Daoy (cell line): ENCODE measurements around the gene KRTAP20-4. TPM values are rescaled to one million over a fixed set of nuclear protein-coding genes. Genes with fewer than 3 reads are reported as not detected.

Experiments used
- DNase-seq: peaks from one replicate; pipeline ENCODE4 v3.0.0-alpha.2; 2015; ENCODE audit warnings: low read depth
- total RNA-seq: library from RNA; depleted of rRNA; stranded (reverse); fragments of >200 nt; shearing (Covaris generic); gene quantifications from 2 replicates; pipeline ENCODE4 v1.2.3, GENCODE V29; 2014; rRNA removed

KRTAP20-4 gene
- total RNA-seq, 1 experiment from 2014 or later = not detected

GRCh38 chr21:30652891-30653290 lies 32.5 kb downstream of the KRTAP20-4 start:
- no peak for DNase-seq

GRCh38 chr21:30668776-30669175 lies 48.3 kb downstream of the KRTAP20-4 start:
- DNase-seq = no peak

Other genes starting within 250 kb of the KRTAP20-4 start
- gene KRTAP13-2, start 248.4 kb upstream of the KRTAP20-4 start, total RNA-seq = not detected in 2 replicates
- not detected in 2 replicates for gene KRTAP13-1, start 224.6 kb upstream of the KRTAP20-4 start, total RNA-seq
- not detected in 2 replicates for gene KRTAP13-3, start 194.7 kb upstream of the KRTAP20-4 start, total RNA-seq
- not detected in 2 replicates for gene KRTAP13-4, start 190.4 kb upstream of the KRTAP20-4 start, total RNA-seq
- not detected in 2 replicates for gene KRTAP15-1, start 180.4 kb upstream of the KRTAP20-4 start, total RNA-seq
- not detected in 2 replicates for gene KRTAP19-1, start 140.3 kb upstream of the KRTAP20-4 start, total RNA-seq
- gene KRTAP19-2, start 133.2 kb upstream of the KRTAP20-4 start, total RNA-seq = not detected in 2 replicates
- not detected in 2 replicates for gene KRTAP19-3, start 128.6 kb upstream of the KRTAP20-4 start, total RNA-seq
- not detected in 2 replicates for gene KRTAP19-4, start 123.5 kb upstream of the KRTAP20-4 start, total RNA-seq
- not detected in 2 replicates for gene KRTAP19-5, start 118.5 kb upstream of the KRTAP20-4 start, total RNA-seq
- not detected in 2 replicates for gene KRTAP19-6, start 78.8 kb upstream of the KRTAP20-4 start, total RNA-seq
- gene KRTAP19-7, start 59.3 kb upstream of the KRTAP20-4 start, total RNA-seq = not detected in 2 replicates
- gene KRTAP22-2, start 30.2 kb upstream of the KRTAP20-4 start, total RNA-seq = not detected in 2 replicates
- gene KRTAP6-3, start 28.2 kb upstream of the KRTAP20-4 start, total RNA-seq = not detected in 2 replicates
- gene KRTAP6-2, start 21.7 kb upstream of the KRTAP20-4 start, total RNA-seq = not detected in 2 replicates
- not detected in 2 replicates for gene KRTAP22-1, start 19.5 kb upstream of the KRTAP20-4 start, total RNA-seq
- not detected in 2 replicates for gene KRTAP6-1, start 6.7 kb upstream of the KRTAP20-4 start, total RNA-seq
- gene KRTAP20-1, start 4.2 kb upstream of the KRTAP20-4 start, total RNA-seq = not detected in 2 replicates
- 3.4 TPM in 1 of 2 replicates, not detected in the other for gene KRTAP20-2, start 14.6 kb downstream of the KRTAP20-4 start, total RNA-seq
- gene KRTAP20-3, start 22.2 kb downstream of the KRTAP20-4 start, total RNA-seq = not detected in 2 replicates
- gene KRTAP21-3, start 98.2 kb downstream of the KRTAP20-4 start, total RNA-seq = not detected in 2 replicates
- gene KRTAP21-2, start 126.6 kb downstream of the KRTAP20-4 start, total RNA-seq = 13.6 TPM in 1 of 2 replicates, not detected in the other
- gene KRTAP21-1, start 134.8 kb downstream of the KRTAP20-4 start, total RNA-seq = not detected in 2 replicates
- gene KRTAP8-1, start 192.6 kb downstream of the KRTAP20-4 start, total RNA-seq = not detected in 2 replicates
- gene KRTAP7-1, start 209.1 kb downstream of the KRTAP20-4 start, total RNA-seq = not detected in 2 replicates